Stimulated activated memory B cell treated with anti-CD40 and anti-IgM and Interleukin-4, amounts not matched to agents 10 μg/mL and 1 μg/mL and 100 μg/mL, for 72 hours (primary cell): ENCODE measurements around the gene N4BP3.
A peak's percentile ranks its signal among the peaks of the same experiment; 100 is the strongest.

Source experiments
- ATAC-seq: fragments of 150-1000 bp; cut with Tn5 transposase; 2 replicates; pipeline ENCODE4 v1.10.0; 2021
- H3K27ac Mint-ChIP-seq: one replicate; pipeline ENCODE4 v1.8.0; 2022; ENCODE audit warnings: mild to moderate bottlenecking, mixed read lengths
- H3K27me3 Mint-ChIP-seq: one replicate; pipeline ENCODE4 v1.8.0; 2022; ENCODE audit warnings: mixed read lengths
- H3K36me3 Mint-ChIP-seq: one replicate; pipeline ENCODE4 v1.8.0; 2022; ENCODE audit warnings: mixed read lengths
- H3K4me1 Mint-ChIP-seq: one replicate; pipeline ENCODE4 v1.8.0; 2022; ENCODE audit warnings: mixed read lengths
- H3K4me3 Mint-ChIP-seq: one replicate; pipeline ENCODE4 v1.8.0; 2022; ENCODE audit warnings: mild to moderate bottlenecking, moderate library complexity, mixed read lengths
- H3K9me3 Mint-ChIP-seq: one replicate; pipeline ENCODE4 v1.8.0; 2022; ENCODE audit warnings: mixed read lengths

The N4BP3 gene

GRCh38 chr5:178145965-178146820 is 32.9 kb downstream of the N4BP3 start:
- ATAC-seq: peak; percentile 87
- Mint-ChIP-seq H3K4me1 (peaks cover 31% of the 10 kb centered on the region), H3K4me3 (no peak overlapping the region), H3K36me3 (peaks cover 73% of the 10 kb centered on the region), H3K27me3 (no peaks in the 10 kb centered on the region), H3K9me3 (no peaks in the 10 kb centered on the region), H3K27ac (peak overlapping the region; percentile 59)

GRCh38 chr5:178147406-178147805 is 34.1 kb downstream of the N4BP3 start:
- no peak for ATAC-seq
- peaks cover 42% of the 10 kb centered on the region for H3K4me1 Mint-ChIP-seq
- H3K4me3 Mint-ChIP-seq: no peak overlapping the region
- no peak overlapping the region for H3K27ac Mint-ChIP-seq
- H3K27me3 Mint-ChIP-seq: no peaks in the 10 kb centered on the region
- peaks cover 73% of the 10 kb centered on the region for H3K36me3 Mint-ChIP-seq
- no peaks in the 10 kb centered on the region for H3K9me3 Mint-ChIP-seq

GRCh38 chr5:178149199-178149932 is 36.0 kb downstream of the N4BP3 start:
- Mint-ChIP-seq H3K36me3 (peaks cover 57% of the 10 kb centered on the region), H3K27ac (peak overlapping the region; percentile 39), H3K4me1 (peaks cover 56% of the 10 kb centered on the region), H3K4me3 (no peak overlapping the region), H3K27me3 (no peaks in the 10 kb centered on the region), H3K9me3 (no peaks in the 10 kb centered on the region)
- ATAC-seq: no peak

- Mint-ChIP-seq H3K4me1 (peaks cover 56% of the 10 kb centered on the region), H3K27ac (peak overlapping the region; percentile 89)
Measured at GRCh38 chr5:178150977-178151734, 37.8 kb downstream of the N4BP3 start.

GRCh38 chr5:178152491-178153444 is 39.4 kb downstream of the N4BP3 start:
- H3K27ac Mint-ChIP-seq: peak overlapping the region; percentile 89
- ATAC-seq: no peak
- peaks cover 32% of the 10 kb centered on the region for H3K36me3 Mint-ChIP-seq
- H3K27me3 Mint-ChIP-seq: no peaks in the 10 kb centered on the region
- peaks cover 48% of the 10 kb centered on the region for H3K4me1 Mint-ChIP-seq
- H3K4me3 Mint-ChIP-seq: peak overlapping the region; percentile 92
- no peaks in the 10 kb centered on the region for H3K9me3 Mint-ChIP-seq

More at GRCh38 chr5:178150977-178151734, 37.8 kb downstream of the N4BP3 start:
- no peak overlapping the region for H3K4me3 Mint-ChIP-seq
- H3K9me3 Mint-ChIP-seq: no peaks in the 10 kb centered on the region
- ATAC-seq: no peak
- H3K36me3 Mint-ChIP-seq: peaks cover 49% of the 10 kb centered on the region
- H3K27me3 Mint-ChIP-seq: no peaks in the 10 kb centered on the region

- Mint-ChIP-seq H3K9me3 (no peaks in the 10 kb centered on the region), H3K27me3 (no peaks in the 10 kb centered on the region), H3K27ac (peak within 1 kb of the TSS; percentile 89), H3K4me3 (peak within 1 kb of the TSS; percentile 92), H3K36me3 (peaks cover 23% of the 10 kb centered on the region), H3K4me1 (peaks cover 43% of the 10 kb centered on the region)
- peak; percentile 99 for ATAC-seq
Measured at GRCh38 chr5:178153530-178154340, 40.4 kb downstream of the N4BP3 start, which contains the start of gene NHP2. Gene NHP2 (minus strand): TSS chr5:178153885. CDS start chr5:178153817, 68 bp downstream.

GRCh38 chr5:178155065-178155464 is 41.7 kb downstream of the N4BP3 start:
- ATAC-seq: no peak
- peaks cover 39% of the 10 kb centered on the region for H3K4me1 Mint-ChIP-seq
- H3K36me3 Mint-ChIP-seq: peaks cover 19% of the 10 kb centered on the region
- no peak overlapping the region for H3K4me3 Mint-ChIP-seq
- no peak overlapping the region for H3K27ac Mint-ChIP-seq
- H3K27me3 Mint-ChIP-seq: no peaks in the 10 kb centered on the region
- no peaks in the 10 kb centered on the region for H3K9me3 Mint-ChIP-seq

GRCh38 chr5:178160176-178160575 is 46.8 kb downstream of the N4BP3 start:
- H3K27me3 Mint-ChIP-seq: peaks cover 17% of the 10 kb centered on the region
- no peaks in the 10 kb centered on the region for H3K9me3 Mint-ChIP-seq
- no peak overlapping the region for H3K4me3 Mint-ChIP-seq
- no peak overlapping the region for H3K27ac Mint-ChIP-seq
- peaks cover 12% of the 10 kb centered on the region for H3K4me1 Mint-ChIP-seq
- no peak for ATAC-seq
- no peaks in the 10 kb centered on the region for H3K36me3 Mint-ChIP-seq

GRCh38 chr5:178162481-178162880 is 49.1 kb downstream of the N4BP3 start:
- Mint-ChIP-seq H3K9me3 (no peaks in the 10 kb centered on the region), H3K27ac (no peak overlapping the region), H3K36me3 (no peaks in the 10 kb centered on the region), H3K4me3 (no peak overlapping the region), H3K27me3 (peaks cover 17% of the 10 kb centered on the region), H3K4me1 (peaks cover 12% of the 10 kb centered on the region)
- no peak for ATAC-seq

GRCh38 chr5:178163772-178164735 is 50.7 kb downstream of the N4BP3 start:
- ATAC-seq: peak; percentile 98
- peaks cover 18% of the 10 kb centered on the region for H3K4me1 Mint-ChIP-seq

GRCh38 chr5:178165581-178165980 is 52.2 kb downstream of the N4BP3 start:
- Mint-ChIP-seq H3K27ac (no peak overlapping the region), H3K36me3 (no peaks in the 10 kb centered on the region), H3K4me3 (no peak overlapping the region), H3K27me3 (peaks cover 17% of the 10 kb centered on the region), H3K4me1 (peaks cover 18% of the 10 kb centered on the region), H3K9me3 (no peaks in the 10 kb centered on the region)
- no peak for ATAC-seq

More at GRCh38 chr5:178163772-178164735, 50.7 kb downstream of the N4BP3 start:
- Mint-ChIP-seq H3K27ac (peak overlapping the region; percentile 11), H3K36me3 (no peaks in the 10 kb centered on the region), H3K27me3 (peaks cover 17% of the 10 kb centered on the region), H3K4me3 (peak overlapping the region; percentile 40), H3K9me3 (no peaks in the 10 kb centered on the region)

- peaks cover 5% of the 10 kb centered on the region for H3K4me1 Mint-ChIP-seq
- ATAC-seq: no peak
- H3K9me3 Mint-ChIP-seq: no peaks in the 10 kb centered on the region
- H3K36me3 Mint-ChIP-seq: no peaks in the 10 kb centered on the region
- no peak overlapping the region for H3K27ac Mint-ChIP-seq
- H3K4me3 Mint-ChIP-seq: no peak overlapping the region
- no peaks in the 10 kb centered on the region for H3K27me3 Mint-ChIP-seq
Measured at GRCh38 chr5:178170455-178170854, 57.1 kb downstream of the N4BP3 start.

GRCh38 chr5:178174456-178174855 is 61.1 kb downstream of the N4BP3 start:
- H3K4me1 Mint-ChIP-seq: no peaks in the 10 kb centered on the region
- H3K36me3 Mint-ChIP-seq: no peaks in the 10 kb centered on the region
- H3K27ac Mint-ChIP-seq: no peak overlapping the region
- H3K9me3 Mint-ChIP-seq: peaks cover 2% of the 10 kb centered on the region
- H3K27me3 Mint-ChIP-seq: peaks cover 27% of the 10 kb centered on the region
- H3K4me3 Mint-ChIP-seq: no peak overlapping the region
- no peak for ATAC-seq
